ENCODE measurements around the gene KLF3. TPM values are rescaled to one million over a fixed set of nuclear protein-coding genes. Genes with fewer than 3 reads are reported as not detected.

Gene KLF3
- total and polyA plus RNA-seq, 9 of the 15 experiments (the other 6 are each of a cell fraction or from before 2014, with no cell fraction given) = 9.9 to 47.2 (median 18.1) TPM

DNA sequence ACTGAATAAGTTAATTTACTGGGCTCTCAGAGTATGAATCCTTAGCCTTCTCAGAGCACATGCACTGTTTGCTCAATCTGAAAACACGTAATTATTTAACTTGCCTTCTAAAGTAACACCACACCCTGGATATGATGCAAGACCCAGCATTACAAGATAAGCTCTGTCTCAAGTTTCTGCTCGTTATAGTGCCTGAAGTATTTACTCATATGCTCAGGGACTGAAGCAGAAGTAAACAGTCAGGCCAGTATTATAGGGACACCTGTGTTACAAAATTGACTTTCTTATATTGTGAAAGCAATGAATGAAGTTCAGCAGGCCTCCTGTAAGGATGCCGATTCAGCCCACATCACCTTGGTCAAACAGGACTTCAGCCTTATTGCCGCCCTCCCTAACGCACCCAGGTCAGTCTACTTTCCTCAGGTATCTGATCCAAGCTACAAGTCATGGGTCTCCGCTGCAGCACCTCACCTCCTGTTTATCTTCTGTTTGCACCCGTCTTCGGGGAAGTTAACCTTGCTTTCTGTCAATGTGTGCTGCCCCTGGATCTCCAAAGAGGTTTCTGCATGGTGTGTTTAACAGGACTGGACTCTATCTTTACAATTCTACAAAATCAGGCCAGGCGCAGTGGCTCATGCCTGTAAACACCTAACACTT, 42.8 kb upstream of the KLF3 start (continued):
- TF ChIP-seq, protein P1, sequence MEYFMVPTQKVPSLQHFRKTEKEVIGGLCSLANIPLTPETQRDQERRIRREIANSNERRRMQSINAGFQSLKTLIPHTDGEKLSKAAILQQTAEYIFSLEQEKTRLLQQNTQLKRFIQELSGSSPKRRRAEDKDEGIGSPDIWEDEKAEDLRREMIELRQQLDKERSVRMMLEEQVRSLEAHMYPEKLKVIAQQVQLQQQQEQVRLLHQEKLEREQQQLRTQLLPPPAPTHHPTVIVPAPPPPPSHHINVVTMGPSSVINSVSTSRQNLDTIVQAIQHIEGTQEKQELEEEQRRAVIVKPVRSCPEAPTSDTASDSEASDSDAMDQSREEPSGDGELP (CRISPR knock-in tag; IDR thresholded peaks at IDR 0.05; ENCODE audit: borderline replicate concordance) = 0 out of 2 replicates have a peak, but pooled peaks have one; percentile 39
- TF ChIP-seq NONO (IDR thresholded peaks at IDR 0.05; ENCODE audit: low read depth in 2 of 2, low read length in 1 of 2) (no peak), FOXA1 (IDR thresholded peaks at IDR 0.05; ENCODE audit: borderline replicate concordance) (no peak), POLR2H (tag; IDR thresholded peaks at IDR 0.05; ENCODE audit: low read depth) (peak; percentile 62; the same call in 1 of the 2 replicates), XRCC3 (IDR thresholded peaks at IDR 0.05) (no peak), SREBF2 (CRISPR knock-in tag; IDR thresholded peaks at IDR 0.05) (no peak), MCM3 (IDR thresholded peaks at IDR 0.05) (no peak)
- TF ChIP-seq, protein P2, sequence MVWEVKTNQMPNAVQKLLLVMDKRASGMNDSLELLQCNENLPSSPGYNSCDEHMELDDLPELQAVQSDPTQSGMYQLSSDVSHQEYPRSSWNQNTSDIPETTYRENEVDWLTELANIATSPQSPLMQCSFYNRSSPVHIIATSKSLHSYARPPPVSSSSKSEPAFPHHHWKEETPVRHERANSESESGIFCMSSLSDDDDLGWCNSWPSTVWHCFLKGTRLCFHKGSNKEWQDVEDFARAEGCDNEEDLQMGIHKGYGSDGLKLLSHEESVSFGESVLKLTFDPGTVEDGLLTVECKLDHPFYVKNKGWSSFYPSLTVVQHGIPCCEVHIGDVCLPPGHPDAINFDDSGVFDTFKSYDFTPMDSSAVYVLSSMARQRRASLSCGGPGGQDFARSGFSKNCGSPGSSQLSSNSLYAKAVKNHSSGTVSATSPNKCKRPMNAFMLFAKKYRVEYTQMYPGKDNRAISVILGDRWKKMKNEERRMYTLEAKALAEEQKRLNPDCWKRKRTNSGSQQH (CRISPR knock-in tag; IDR thresholded peaks at IDR 0.05) = no peak
- TF ChIP-seq, protein P3, sequence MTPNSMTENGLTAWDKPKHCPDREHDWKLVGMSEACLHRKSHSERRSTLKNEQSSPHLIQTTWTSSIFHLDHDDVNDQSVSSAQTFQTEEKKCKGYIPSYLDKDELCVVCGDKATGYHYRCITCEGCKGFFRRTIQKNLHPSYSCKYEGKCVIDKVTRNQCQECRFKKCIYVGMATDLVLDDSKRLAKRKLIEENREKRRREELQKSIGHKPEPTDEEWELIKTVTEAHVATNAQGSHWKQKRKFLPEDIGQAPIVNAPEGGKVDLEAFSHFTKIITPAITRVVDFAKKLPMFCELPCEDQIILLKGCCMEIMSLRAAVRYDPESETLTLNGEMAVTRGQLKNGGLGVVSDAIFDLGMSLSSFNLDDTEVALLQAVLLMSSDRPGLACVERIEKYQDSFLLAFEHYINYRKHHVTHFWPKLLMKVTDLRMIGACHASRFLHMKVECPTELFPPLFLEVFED (CRISPR knock-in tag; conservative IDR thresholded peaks at IDR 0.05) = no peak
- TF ChIP-seq, protein P4, sequence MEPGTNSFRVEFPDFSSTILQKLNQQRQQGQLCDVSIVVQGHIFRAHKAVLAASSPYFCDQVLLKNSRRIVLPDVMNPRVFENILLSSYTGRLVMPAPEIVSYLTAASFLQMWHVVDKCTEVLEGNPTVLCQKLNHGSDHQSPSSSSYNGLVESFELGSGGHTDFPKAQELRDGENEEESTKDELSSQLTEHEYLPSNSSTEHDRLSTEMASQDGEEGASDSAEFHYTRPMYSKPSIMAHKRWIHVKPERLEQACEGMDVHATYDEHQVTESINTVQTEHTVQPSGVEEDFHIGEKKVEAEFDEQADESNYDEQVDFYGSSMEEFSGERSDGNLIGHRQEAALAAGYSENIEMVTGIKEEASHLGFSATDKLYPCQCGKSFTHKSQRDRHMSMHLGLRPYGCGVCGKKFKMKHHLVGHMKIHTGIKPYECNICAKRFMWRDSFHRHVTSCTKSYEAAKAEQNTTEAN (CRISPR knock-in tag; IDR thresholded peaks at IDR 0.05) = no peak
- TF ChIP-seq, protein P5, sequence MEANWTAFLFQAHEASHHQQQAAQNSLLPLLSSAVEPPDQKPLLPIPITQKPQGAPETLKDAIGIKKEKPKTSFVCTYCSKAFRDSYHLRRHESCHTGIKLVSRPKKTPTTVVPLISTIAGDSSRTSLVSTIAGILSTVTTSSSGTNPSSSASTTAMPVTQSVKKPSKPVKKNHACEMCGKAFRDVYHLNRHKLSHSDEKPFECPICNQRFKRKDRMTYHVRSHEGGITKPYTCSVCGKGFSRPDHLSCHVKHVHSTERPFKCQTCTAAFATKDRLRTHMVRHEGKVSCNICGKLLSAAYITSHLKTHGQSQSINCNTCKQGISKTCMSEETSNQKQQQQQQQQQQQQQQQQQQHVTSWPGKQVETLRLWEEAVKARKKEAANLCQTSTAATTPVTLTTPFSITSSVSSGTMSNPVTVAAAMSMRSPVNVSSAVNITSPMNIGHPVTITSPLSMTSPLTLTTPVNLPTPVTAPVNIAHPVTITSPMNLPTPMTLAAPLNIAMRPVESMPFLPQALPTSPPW (CRISPR knock-in tag; IDR thresholded peaks at IDR 0.05) = no peak
- TF ChIP-seq, protein P6, sequence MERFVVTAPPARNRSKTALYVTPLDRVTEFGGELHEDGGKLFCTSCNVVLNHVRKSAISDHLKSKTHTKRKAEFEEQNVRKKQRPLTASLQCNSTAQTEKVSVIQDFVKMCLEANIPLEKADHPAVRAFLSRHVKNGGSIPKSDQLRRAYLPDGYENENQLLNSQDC (CRISPR knock-in tag; IDR thresholded peaks at IDR 0.05) = no peak
- TF ChIP-seq, protein P7, sequence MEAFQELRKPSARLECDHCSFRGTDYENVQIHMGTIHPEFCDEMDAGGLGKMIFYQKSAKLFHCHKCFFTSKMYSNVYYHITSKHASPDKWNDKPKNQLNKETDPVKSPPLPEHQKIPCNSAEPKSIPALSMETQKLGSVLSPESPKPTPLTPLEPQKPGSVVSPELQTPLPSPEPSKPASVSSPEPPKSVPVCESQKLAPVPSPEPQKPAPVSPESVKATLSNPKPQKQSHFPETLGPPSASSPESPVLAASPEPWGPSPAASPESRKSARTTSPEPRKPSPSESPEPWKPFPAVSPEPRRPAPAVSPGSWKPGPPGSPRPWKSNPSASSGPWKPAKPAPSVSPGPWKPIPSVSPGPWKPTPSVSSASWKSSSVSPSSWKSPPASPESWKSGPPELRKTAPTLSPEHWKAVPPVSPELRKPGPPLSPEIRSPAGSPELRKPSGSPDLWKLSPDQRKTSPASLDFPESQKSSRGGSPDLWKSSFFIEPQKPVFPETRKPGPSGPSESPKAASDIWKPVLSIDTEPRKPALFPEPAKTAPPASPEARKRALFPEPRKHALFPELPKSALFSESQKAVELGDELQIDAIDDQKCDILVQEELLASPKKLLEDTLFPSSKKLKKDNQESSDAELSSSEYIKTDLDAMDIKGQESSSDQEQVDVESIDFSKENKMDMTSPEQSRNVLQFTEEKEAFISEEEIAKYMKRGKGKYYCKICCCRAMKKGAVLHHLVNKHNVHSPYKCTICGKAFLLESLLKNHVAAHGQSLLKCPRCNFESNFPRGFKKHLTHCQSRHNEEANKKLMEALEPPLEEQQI (IDR thresholded peaks at IDR 0.05) = 0 out of 2 replicates have a peak, but pooled peaks have one; percentile 11
- TF ChIP-seq, protein P8, sequence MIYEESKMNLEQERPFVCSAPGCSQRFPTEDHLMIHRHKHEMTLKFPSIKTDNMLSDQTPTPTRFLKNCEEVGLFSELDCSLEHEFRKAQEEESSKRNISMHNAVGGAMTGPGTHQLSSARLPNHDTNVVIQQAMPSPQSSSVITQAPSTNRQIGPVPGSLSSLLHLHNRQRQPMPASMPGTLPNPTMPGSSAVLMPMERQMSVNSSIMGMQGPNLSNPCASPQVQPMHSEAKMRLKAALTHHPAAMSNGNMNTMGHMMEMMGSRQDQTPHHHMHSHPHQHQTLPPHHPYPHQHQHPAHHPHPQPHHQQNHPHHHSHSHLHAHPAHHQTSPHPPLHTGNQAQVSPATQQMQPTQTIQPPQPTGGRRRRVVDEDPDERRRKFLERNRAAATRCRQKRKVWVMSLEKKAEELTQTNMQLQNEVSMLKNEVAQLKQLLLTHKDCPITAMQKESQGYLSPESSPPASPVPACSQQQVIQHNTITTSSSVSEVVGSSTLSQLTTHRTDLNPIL (CRISPR knock-in tag; IDR thresholded peaks at IDR 0.05) = no peak

All from K562 (cell line).